HG02970 (cell line): ENCODE data around the gene KREMEN2.
"Not testable (repeated sequence)": the region's sequence is repeated elsewhere in the genome, so short reads cannot be mapped to it uniquely, and the experiment has no call there.

Experiments used
- ATAC-seq: cut with Tn5 transposase; IDR thresholded peaks from one replicate; pipeline ENCODE4 v1.9.1; 2021; ENCODE audit warnings: mild to moderate bottlenecking, moderate library complexity, moderate number of reproducible peaks; ENCODE audit not compliant: unreplicated experiment, low FRiP score

KREMEN2 gene

GRCh38 chr16:2938206-2938605, 25.9 kb upstream of the KREMEN2 start:
- ATAC-seq, result no peak

- ATAC-seq, result no peak
Observed at GRCh38 chr16:2939968-2940367, 24.1 kb upstream of the KREMEN2 start.

- ATAC-seq, result no peak
Observed at GRCh38 chr16:2942045-2942444, 22.0 kb upstream of the KREMEN2 start.

- ATAC-seq, result not testable (repeated sequence)
Observed at GRCh38 chr16:2943716-2944115, 20.4 kb upstream of the KREMEN2 start.

- ATAC-seq, result no peak
Observed at GRCh38 chr16:2946649-2947048, 17.4 kb upstream of the KREMEN2 start.

GRCh38 chr16:2948807-2949704, 15.0 kb upstream of the KREMEN2 start:
- no peak for ATAC-seq

- no peak for ATAC-seq
Observed at GRCh38 chr16:2949705-2950352, 14.2 kb upstream of the KREMEN2 start.

GRCh38 chr16:2950353-2950724, 13.7 kb upstream of the KREMEN2 start:
- ATAC-seq, result no peak

GRCh38 chr16:2950773-2951172, 13.3 kb upstream of the KREMEN2 start:
- ATAC-seq, result no peak

GRCh38 chr16:2952679-2953078, 11.4 kb upstream of the KREMEN2 start:
- no peak for ATAC-seq

- no peak for ATAC-seq
Observed at GRCh38 chr16:2953706-2954627, 10.1 kb upstream of the KREMEN2 start.

- no peak for ATAC-seq
Observed at GRCh38 chr16:2954656-2955381, 9.3 kb upstream of the KREMEN2 start.

GRCh38 chr16:2955438-2955778, 8.7 kb upstream of the KREMEN2 start:
- no peak for ATAC-seq

- ATAC-seq, result no peak
Observed at GRCh38 chr16:2955779-2956578, 8.1 kb upstream of the KREMEN2 start.

- ATAC-seq, result no peak
Observed at GRCh38 chr16:2956579-2956956, 7.5 kb upstream of the KREMEN2 start.

GRCh38 chr16:2959206-2959605, 4.9 kb upstream of the KREMEN2 start:
- no peak for ATAC-seq

GRCh38 chr16:2960183-2961010, 3.7 kb upstream of the KREMEN2 start:
- no peak for ATAC-seq

GRCh38 chr16:2962334-2963073, 1.6 kb upstream of the KREMEN2 start:
- ATAC-seq, result no peak
